ENCODE measurements around the gene NGF.

Gene NGF

GRCh38 chr1:115293006-115293405 is 45.0 kb downstream of the NGF start:
- Histone ChIP-seq H3K9ac (ENCODE audit: low read depth, low read length) (no peak overlapping the region), H3K79me2 (ENCODE audit: insufficient read depth, low read length) (no peaks in the 10 kb centered on the region), H3K4me3 (ENCODE audit: low read depth in 1 of 2, low read length in 2 of 2) (no peak overlapping the region), H3K9me3 (ENCODE audit: insufficient read depth, low read length, severe bottlenecking) (no peaks in the 10 kb centered on the region), H3K4me2 (ENCODE audit: insufficient read depth, low read length) (no peak overlapping the region), H3K27me3 (ENCODE audit: insufficient read depth, low read length, poor library complexity) (peaks cover 10% of the 10 kb centered on the region), H3K36me3 (ENCODE audit: insufficient read depth, low read length) (no peaks in the 10 kb centered on the region), H4K20me1 (ENCODE audit: insufficient read depth, low read length) (no peaks in the 10 kb centered on the region), H2AFZ (ENCODE audit: low read depth, low read length) (no peak overlapping the region), H3K27ac (ENCODE audit: low read length) (no peak overlapping the region), H3K4me1 (ENCODE audit: insufficient read depth, low read length) (no peaks in the 10 kb centered on the region)
- ATAC-seq (ENCODE audit: insufficient read depth, low read depth): no peak
- TF ChIP-seq EZH2 (IDR thresholded peaks at IDR 0.05; ENCODE audit: borderline replicate concordance, low read depth, low read length, severe bottlenecking) (no peak), CTCF (IDR thresholded peaks at IDR 0.05; ENCODE audit: borderline replicate concordance, extremely low read depth, low read length, poor library complexity, severe bottlenecking) (no peak)
- DNase-seq: no peak

- DNase-seq: no peak
- Histone ChIP-seq H2AFZ (ENCODE audit: low read depth, low read length) (no peak overlapping the region), H3K4me3 (ENCODE audit: low read depth in 1 of 2, low read length in 2 of 2) (no peak overlapping the region), H4K20me1 (ENCODE audit: insufficient read depth, low read length) (no peaks in the 10 kb centered on the region), H3K9me3 (ENCODE audit: insufficient read depth, low read length, severe bottlenecking) (no peaks in the 10 kb centered on the region), H3K27me3 (ENCODE audit: insufficient read depth, low read length, poor library complexity) (peaks cover 10% of the 10 kb centered on the region), H3K27ac (ENCODE audit: low read length) (no peak overlapping the region), H3K79me2 (ENCODE audit: insufficient read depth, low read length) (no peaks in the 10 kb centered on the region), H3K4me2 (ENCODE audit: insufficient read depth, low read length) (no peak overlapping the region), H3K36me3 (ENCODE audit: insufficient read depth, low read length) (no peaks in the 10 kb centered on the region), H3K9ac (ENCODE audit: low read depth, low read length) (no peak overlapping the region), H3K4me1 (ENCODE audit: insufficient read depth, low read length) (no peaks in the 10 kb centered on the region)
- no peak for ATAC-seq (ENCODE audit: insufficient read depth, low read depth)
- TF ChIP-seq CTCF (IDR thresholded peaks at IDR 0.05; ENCODE audit: borderline replicate concordance, extremely low read depth, low read length, poor library complexity, severe bottlenecking) (no peak), EZH2 (IDR thresholded peaks at IDR 0.05; ENCODE audit: borderline replicate concordance, low read depth, low read length, severe bottlenecking) (no peak)
These were observed 46.3 kb downstream of the NGF start for GRCh38 chr1:115291741-115292140.

- no peaks in the 10 kb centered on the region for H3K9me3 ChIP-seq (ENCODE audit: insufficient read depth, low read length, severe bottlenecking)
- no peaks in the 10 kb centered on the region for H3K79me2 ChIP-seq (ENCODE audit: insufficient read depth, low read length)
- no peak overlapping the region for H3K27ac ChIP-seq (ENCODE audit: low read length)
- ATAC-seq (ENCODE audit: insufficient read depth, low read depth) (no peak), DNase-seq (no peak)
- TF ChIP-seq EZH2 (IDR thresholded peaks at IDR 0.05; ENCODE audit: borderline replicate concordance, low read depth, low read length, severe bottlenecking) (no peak), CTCF (IDR thresholded peaks at IDR 0.05; ENCODE audit: borderline replicate concordance, extremely low read depth, low read length, poor library complexity, severe bottlenecking) (no peak)
- H2AFZ ChIP-seq (ENCODE audit: low read depth, low read length): no peak overlapping the region
- H4K20me1 ChIP-seq (ENCODE audit: insufficient read depth, low read length): no peaks in the 10 kb centered on the region
- H3K27me3 ChIP-seq (ENCODE audit: insufficient read depth, low read length, poor library complexity): peaks cover 6% of the 10 kb centered on the region
- no peaks in the 10 kb centered on the region for H3K4me1 ChIP-seq (ENCODE audit: insufficient read depth, low read length)
- no peak overlapping the region for H3K9ac ChIP-seq (ENCODE audit: low read depth, low read length)
- H3K4me2 ChIP-seq (ENCODE audit: insufficient read depth, low read length): no peak overlapping the region
- no peak overlapping the region for H3K4me3 ChIP-seq (ENCODE audit: low read depth in 1 of 2, low read length in 2 of 2)
- H3K36me3 ChIP-seq (ENCODE audit: insufficient read depth, low read length): no peaks in the 10 kb centered on the region
These were observed 48.1 kb downstream of the NGF start for GRCh38 chr1:115289940-115290339.

All from DND-41 (cell line).